Measurements from ENCODE around the gene SMARCAL1.

The SMARCAL1 gene

GRCh38 chr2:216406826-216407225 lies 5.5 kb upstream of the SMARCAL1 start:
- TF ChIP-seq, protein P1, sequence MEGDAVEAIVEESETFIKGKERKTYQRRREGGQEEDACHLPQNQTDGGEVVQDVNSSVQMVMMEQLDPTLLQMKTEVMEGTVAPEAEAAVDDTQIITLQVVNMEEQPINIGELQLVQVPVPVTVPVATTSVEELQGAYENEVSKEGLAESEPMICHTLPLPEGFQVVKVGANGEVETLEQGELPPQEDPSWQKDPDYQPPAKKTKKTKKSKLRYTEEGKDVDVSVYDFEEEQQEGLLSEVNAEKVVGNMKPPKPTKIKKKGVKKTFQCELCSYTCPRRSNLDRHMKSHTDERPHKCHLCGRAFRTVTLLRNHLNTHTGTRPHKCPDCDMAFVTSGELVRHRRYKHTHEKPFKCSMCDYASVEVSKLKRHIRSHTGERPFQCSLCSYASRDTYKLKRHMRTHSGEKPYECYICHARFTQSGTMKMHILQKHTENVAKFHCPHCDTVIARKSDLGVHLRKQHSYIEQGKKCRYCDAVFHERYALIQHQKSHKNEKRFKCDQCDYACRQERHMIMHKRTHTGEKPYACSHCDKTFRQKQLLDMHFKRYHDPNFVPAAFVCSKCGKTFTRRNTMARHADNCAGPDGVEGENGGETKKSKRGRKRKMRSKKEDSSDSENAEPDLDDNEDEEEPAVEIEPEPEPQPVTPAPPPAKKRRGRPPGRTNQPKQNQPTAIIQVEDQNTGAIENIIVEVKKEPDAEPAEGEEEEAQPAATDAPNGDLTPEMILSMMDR (conservative IDR thresholded peaks at IDR 0.05; ENCODE audit: low read depth, low read length) = no peak
- H3K4me3 ChIP-seq (ENCODE audit: low read depth, low read length) = no peak overlapping the region
- no peak for DNase-seq (ENCODE audit: low read depth)

- TF ChIP-seq, protein P1 (conservative IDR thresholded peaks at IDR 0.05; ENCODE audit: low read depth, low read length) = no peak
- H3K4me3 ChIP-seq (ENCODE audit: low read depth, low read length) = no peak overlapping the region
- no peak for DNase-seq (ENCODE audit: low read depth)
Observed at GRCh38 chr2:216408426-216409290, 3.6 kb upstream of the SMARCAL1 start.

DNA sequence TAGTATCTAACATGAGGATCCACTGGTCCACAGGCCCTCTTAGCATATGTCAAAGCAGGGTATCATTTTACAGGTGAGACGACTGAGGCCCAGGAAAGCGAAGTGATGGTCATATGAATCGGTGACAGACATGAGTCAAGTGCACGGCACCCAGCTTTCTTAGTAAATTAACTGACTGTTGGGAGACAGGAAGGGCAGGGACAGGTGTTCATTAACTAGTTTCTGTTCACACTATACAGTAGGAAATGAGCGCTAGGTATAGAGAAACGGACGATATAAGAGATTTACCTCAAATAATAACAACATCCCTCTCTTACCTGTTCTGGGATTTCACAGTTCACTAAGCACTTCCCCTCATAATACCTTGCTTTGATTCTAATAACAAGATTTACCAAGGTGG lies 1.7 kb upstream of the SMARCAL1 start:
- TF ChIP-seq, protein P1 (conservative IDR thresholded peaks at IDR 0.05; ENCODE audit: low read depth, low read length) = no peak
- no peak overlapping the region for H3K4me3 ChIP-seq (ENCODE audit: low read depth, low read length)

DNA sequence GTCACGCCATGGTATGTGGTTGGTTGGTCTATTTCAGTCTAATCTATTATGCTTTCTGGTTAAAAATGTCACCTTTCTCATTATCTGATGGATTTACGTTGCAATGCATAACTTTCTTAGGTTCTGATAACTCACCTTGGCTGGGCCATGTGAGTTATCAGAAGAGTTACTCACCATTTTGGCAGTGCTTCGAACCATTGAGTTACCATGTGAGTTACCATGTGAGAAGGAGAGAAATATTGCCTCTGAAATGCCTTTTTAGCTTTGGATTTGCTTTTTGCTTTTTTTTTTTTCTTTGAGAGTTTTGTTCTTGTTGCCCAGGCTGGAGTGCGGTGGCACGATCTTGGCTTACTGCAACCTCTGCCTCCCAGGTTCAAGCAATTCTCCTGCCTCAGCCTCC lies 1.6 kb downstream of the SMARCAL1 start:
- DNase-seq (ENCODE audit: low read depth) = no peak
- TF ChIP-seq, protein P1 (conservative IDR thresholded peaks at IDR 0.05; ENCODE audit: low read depth, low read length) = no peak
- no peak overlapping the region for H3K4me3 ChIP-seq (ENCODE audit: low read depth, low read length)

More for the DNA sequence above, 1.7 kb upstream of the SMARCAL1 start:
- no peak for DNase-seq (ENCODE audit: low read depth)

GRCh38 chr2:216414772-216415319 lies 2.6 kb downstream of the SMARCAL1 start:
- TF ChIP-seq, protein P1 (conservative IDR thresholded peaks at IDR 0.05; ENCODE audit: low read depth, low read length) = no peak
- DNase-seq (ENCODE audit: low read depth) = no peak
- no peak overlapping the region for H3K4me3 ChIP-seq (ENCODE audit: low read depth, low read length)

GRCh38 chr2:216415541-216415940 lies 3.3 kb downstream of the SMARCAL1 start:
- no peak overlapping the region for H3K4me3 ChIP-seq (ENCODE audit: low read depth, low read length)
- DNase-seq (ENCODE audit: low read depth) = no peak
- TF ChIP-seq, protein P1 (conservative IDR thresholded peaks at IDR 0.05; ENCODE audit: low read depth, low read length) = no peak

Data from choroid plexus epithelial cell (primary cell).